H9 (cell line): ENCODE data around the gene MPZ. TPM values are rescaled to one million over a fixed set of nuclear protein-coding genes. Genes with fewer than 3 reads are reported as not detected.

Source experiments
- DNase-seq: peaks from one replicate; pipeline ENCODE4 v3.0.0-alpha.2; 2017
- H2AFZ ChIP-seq: one replicate; pipeline ENCODE4 v1.6.1; 2013; ENCODE audit warnings: mild to moderate bottlenecking, low read length, control low read depth, moderate library complexity
- H2AK5ac ChIP-seq: 2 replicates; pipeline ENCODE4 v1.6.1; 2013; ENCODE audit warnings: low read length, control low read depth, mixed read lengths; ENCODE audit not compliant: insufficient read length
- H2BK120ac ChIP-seq: one replicate; pipeline ENCODE4 v1.6.1; 2013; ENCODE audit warnings: low read depth, mild to moderate bottlenecking, low read length, control low read depth, inconsistent platforms; ENCODE audit not compliant: poor library complexity, severe bottlenecking
- H2BK12ac ChIP-seq: 2 replicates; pipeline ENCODE4 v1.6.1; 2013; ENCODE audit warnings: low read length, control low read depth, mixed read lengths, low read depth; ENCODE audit not compliant: insufficient read length
- H2BK15ac ChIP-seq: 2 replicates; pipeline ENCODE4 v1.6.1; 2013; ENCODE audit warnings: low read depth, low read length, control low read depth
- H2BK20ac ChIP-seq: one replicate; pipeline ENCODE4 v1.6.1; 2013; ENCODE audit warnings: low read depth, mild to moderate bottlenecking, low read length, control low read depth, inconsistent platforms; ENCODE audit not compliant: poor library complexity, severe bottlenecking
- H2BK5ac ChIP-seq: 2 replicates; pipeline ENCODE4 v1.6.1; 2013; ENCODE audit warnings: low read length, control low read depth, mixed read lengths; ENCODE audit not compliant: insufficient read length
- H3K14ac ChIP-seq: 2 replicates; pipeline ENCODE4 v1.6.1; 2013; ENCODE audit warnings: low read length, control low read depth; ENCODE audit not compliant: insufficient read depth
- H3K18ac ChIP-seq: 2 replicates; pipeline ENCODE4 v1.6.1; 2013; ENCODE audit warnings: low read depth, mild to moderate bottlenecking, mixed read lengths, low read length, control low read depth; ENCODE audit not compliant: insufficient read length
- H3K23ac ChIP-seq: 2 replicates; pipeline ENCODE4 v1.6.1; 2013; ENCODE audit warnings: low read length, control low read depth, mixed read lengths, low read depth; ENCODE audit not compliant: insufficient read length
- H3K23me2 ChIP-seq: 2 replicates; pipeline ENCODE4 v1.6.1; 2013; ENCODE audit warnings: low read depth, mild to moderate bottlenecking, mixed read lengths, low read length, control low read depth; ENCODE audit not compliant: insufficient read length, poor library complexity, severe bottlenecking
- H3K27ac ChIP-seq: 2 replicates; pipeline ENCODE4 v1.5.1; 2013; ENCODE audit warnings: low read length, control low read depth, mixed read lengths, low read depth; ENCODE audit not compliant: insufficient read length
- H3K27me3 ChIP-seq: 2 replicates; pipeline ENCODE4 v1.6.1; 2013; ENCODE audit warnings: low read length, control low read depth, inconsistent platforms; ENCODE audit not compliant: insufficient read depth
- H3K4ac ChIP-seq: 2 replicates; pipeline ENCODE4 v1.6.1; 2013; ENCODE audit warnings: low read depth, mild to moderate bottlenecking, control low read depth, inconsistent platforms, low read length, moderate library complexity
- H3K4me1 ChIP-seq: 2 replicates; pipeline ENCODE4 v1.6.1; 2013; ENCODE audit warnings: low read length, control low read depth, inconsistent platforms; ENCODE audit not compliant: insufficient read depth
- H3K4me2 ChIP-seq: 2 replicates; pipeline ENCODE4 v1.6.1; 2013; ENCODE audit warnings: low read length, control low read depth, mixed read lengths; ENCODE audit not compliant: insufficient read length, insufficient read depth
- H3K56ac ChIP-seq: 2 replicates; pipeline ENCODE4 v1.6.1; 2013; ENCODE audit warnings: low read depth, mild to moderate bottlenecking, mixed read lengths, low read length, control low read depth; ENCODE audit not compliant: insufficient read length
- H3K79me1 ChIP-seq: 2 replicates; pipeline ENCODE4 v1.6.1; 2013; ENCODE audit warnings: low read depth, mild to moderate bottlenecking, moderate library complexity, low read length, control low read depth, inconsistent platforms; ENCODE audit not compliant: insufficient read depth, poor library complexity, severe bottlenecking
- H3K79me2 ChIP-seq: 2 replicates; pipeline ENCODE4 v1.6.1; 2013; ENCODE audit warnings: low read length, control low read depth, inconsistent platforms; ENCODE audit not compliant: insufficient read depth
- H3K9ac ChIP-seq: 2 replicates; pipeline ENCODE4 v1.6.1; 2013; ENCODE audit warnings: low read length, control low read depth, mixed read lengths; ENCODE audit not compliant: insufficient read length; ENCODE audit errors: extremely low read depth
- H3K9me3 ChIP-seq: one replicate; pipeline ENCODE4 v1.6.1; 2013; ENCODE audit warnings: low read depth, low read length, inconsistent platforms; ENCODE audit not compliant: control insufficient read depth
- H3T11ph ChIP-seq: one replicate; pipeline ENCODE4 v1.6.1; 2013; ENCODE audit warnings: mild to moderate bottlenecking, low read length, control low read depth, inconsistent platforms
- H4K20me1 ChIP-seq: one replicate; pipeline ENCODE4 v1.6.1; 2013; ENCODE audit not compliant: control insufficient read depth, insufficient read length, insufficient read depth
- H4K5ac ChIP-seq: 2 replicates; pipeline ENCODE4 v1.6.1; 2013; ENCODE audit warnings: low read depth, mild to moderate bottlenecking, mixed read lengths, low read length, control low read depth; ENCODE audit not compliant: insufficient read length
- H4K8ac ChIP-seq: replicated peaks from 2 replicates; pipeline ENCODE4 v1.6.1; 2013; ENCODE audit warnings: low read length, control low read depth, mixed read lengths, low read depth; ENCODE audit not compliant: insufficient read length
- H4K91ac ChIP-seq: 2 replicates; pipeline ENCODE4 v1.6.1; 2013; ENCODE audit warnings: low read depth, mild to moderate bottlenecking, moderate library complexity, mixed read lengths, low read length, control low read depth; ENCODE audit not compliant: insufficient read length
- H3K27ac Mint-ChIP-seq, 3 experiments: 2 replicates in 2 of 3; 3 replicates in 1 of 3; pipeline ENCODE4 v1.8.0; 2020 to 2021; ENCODE audit warnings: mixed read lengths in 3 of 3, mild to moderate bottlenecking in 1 of 3, moderate library complexity in 1 of 3
- H3K27me3 Mint-ChIP-seq: 2 replicates; pipeline ENCODE4 v1.8.0; 2021; ENCODE audit warnings: low read depth, mild to moderate bottlenecking, moderate library complexity, mixed read lengths
- H3K36me3 Mint-ChIP-seq, 3 experiments: 2 replicates in 2 of 3; 3 replicates in 1 of 3; pipeline ENCODE4 v1.8.0; 2020 to 2021; ENCODE audit warnings: low read depth in 3 of 3, mixed read lengths in 3 of 3; ENCODE audit not compliant: insufficient read depth in 1 of 3
- H3K4me1 Mint-ChIP-seq, 2 experiments: 2 replicates each; pipeline ENCODE4 v1.8.0; 2020; ENCODE audit warnings: mixed read lengths in 2 of 2
- H3K4me3 Mint-ChIP-seq, 2 experiments: 2 replicates in 1 of 2; 3 replicates in 1 of 2; pipeline ENCODE4 v1.8.0; 2020 to 2021; ENCODE audit warnings: mild to moderate bottlenecking in 2 of 2, mixed read lengths in 2 of 2, moderate library complexity in 1 of 2
- H3K9me3 Mint-ChIP-seq, 2 experiments: 2 replicates in 1 of 2; 3 replicates in 1 of 2; pipeline ENCODE4 v1.8.0; 2020; ENCODE audit warnings: mild to moderate bottlenecking in 2 of 2, mixed read lengths in 2 of 2, moderate library complexity in 1 of 2
- WGBS: extraction: QIAGEN DNeasy Blood & Tissue Kit; methylation state at CpG from one replicate; pipeline ENCODE4 v1.1.7; 2013; ENCODE audit warnings: missing lambda C conversion rate, low lambda C conversion rate, mixed read lengths; ENCODE audit not compliant: insufficient read length; ENCODE audit errors: extremely low coverage; 5-methylcytosine and 5-hydroxymethylcytosine counted together
- total RNA-seq: library from RNA; stranded (reverse); gene quantifications from 2 replicates; pipeline ENCODE4 v1.2.1, GENCODE V29; 2021
- TF ChIP-seq, protein P1 (sequence below): fragments of 200-600 bp; sonication (generic); conservative IDR thresholded peaks from 3 replicates; pipeline ENCODE4 v1.8.0; 2021; ENCODE audit warnings: antibody characterized with exemption, mild to moderate bottlenecking

Gene MPZ
- total RNA-seq, 1 experiment from 2014 or later: 2.7 TPM

DNA sequence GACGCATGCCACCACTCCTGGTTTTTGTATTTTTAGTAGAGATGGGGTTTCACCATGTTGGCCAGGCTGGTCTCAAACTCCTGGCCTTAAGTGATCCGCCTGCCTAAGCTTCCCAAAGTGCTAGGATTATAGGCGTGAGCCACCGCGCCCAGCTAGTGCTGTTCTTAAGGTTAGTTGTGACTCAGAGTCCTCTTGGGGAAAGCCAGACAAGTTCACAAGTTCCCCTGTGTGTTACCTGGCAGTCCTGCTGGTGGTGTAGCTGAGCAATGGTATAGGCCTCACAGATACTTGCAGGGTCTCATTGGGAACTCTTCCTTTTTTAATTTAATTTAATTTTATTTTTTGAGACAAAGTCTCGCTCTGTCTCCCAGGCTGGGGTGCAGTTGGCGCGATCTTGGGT, 47.3 kb upstream of the MPZ start:
- no CpG with 5 or more reads among the region's 8 CpGs for WGBS
- H2BK120ac ChIP-seq: no peak overlapping the region

More for the DNA sequence above, 47.3 kb upstream of the MPZ start:
- Mint-ChIP-seq H3K27ac (no peak overlapping the region), H3K9me3 (no peaks in the 10 kb centered on the region), H3K36me3 (peaks cover 2 to 22% (median 4%) of the 10 kb centered on the region in 3 experiments; a peak in 3 of 7 replicates), H3K4me1 (no peaks in the 10 kb centered on the region), H3K27me3 (no peaks in the 10 kb centered on the region), H3K4me3 (no peak overlapping the region)
- no peak overlapping the region for H3K14ac ChIP-seq
- no peaks in the 10 kb centered on the region for H3K79me1 ChIP-seq
- no peak overlapping the region for H3K4ac ChIP-seq
- no peak overlapping the region for H4K8ac ChIP-seq
- no peak overlapping the region for H3K23ac ChIP-seq
- no peak overlapping the region for H2BK5ac ChIP-seq
- H2BK15ac ChIP-seq: no peak overlapping the region
- no peak overlapping the region for H4K5ac ChIP-seq
- H3K18ac ChIP-seq: no peak overlapping the region
- no peak overlapping the region for H3K27ac ChIP-seq
- H3K23me2 ChIP-seq: no peaks in the 10 kb centered on the region
- TF ChIP-seq, protein P1, sequence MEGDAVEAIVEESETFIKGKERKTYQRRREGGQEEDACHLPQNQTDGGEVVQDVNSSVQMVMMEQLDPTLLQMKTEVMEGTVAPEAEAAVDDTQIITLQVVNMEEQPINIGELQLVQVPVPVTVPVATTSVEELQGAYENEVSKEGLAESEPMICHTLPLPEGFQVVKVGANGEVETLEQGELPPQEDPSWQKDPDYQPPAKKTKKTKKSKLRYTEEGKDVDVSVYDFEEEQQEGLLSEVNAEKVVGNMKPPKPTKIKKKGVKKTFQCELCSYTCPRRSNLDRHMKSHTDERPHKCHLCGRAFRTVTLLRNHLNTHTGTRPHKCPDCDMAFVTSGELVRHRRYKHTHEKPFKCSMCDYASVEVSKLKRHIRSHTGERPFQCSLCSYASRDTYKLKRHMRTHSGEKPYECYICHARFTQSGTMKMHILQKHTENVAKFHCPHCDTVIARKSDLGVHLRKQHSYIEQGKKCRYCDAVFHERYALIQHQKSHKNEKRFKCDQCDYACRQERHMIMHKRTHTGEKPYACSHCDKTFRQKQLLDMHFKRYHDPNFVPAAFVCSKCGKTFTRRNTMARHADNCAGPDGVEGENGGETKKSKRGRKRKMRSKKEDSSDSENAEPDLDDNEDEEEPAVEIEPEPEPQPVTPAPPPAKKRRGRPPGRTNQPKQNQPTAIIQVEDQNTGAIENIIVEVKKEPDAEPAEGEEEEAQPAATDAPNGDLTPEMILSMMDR: no peak
- no peaks in the 10 kb centered on the region for H3K9me3 ChIP-seq
- DNase-seq: no peak
- no peak overlapping the region for H3K4me2 ChIP-seq
- H4K20me1 ChIP-seq: no peaks in the 10 kb centered on the region
- no peak overlapping the region for H3T11ph ChIP-seq
- no peaks in the 10 kb centered on the region for H3K79me2 ChIP-seq
- no peak overlapping the region for H2BK12ac ChIP-seq
- no peak overlapping the region for H3K9ac ChIP-seq
- H2BK20ac ChIP-seq: no peak overlapping the region
- no peak overlapping the region for H4K91ac ChIP-seq
- no peak overlapping the region for H3K56ac ChIP-seq
- H3K27me3 ChIP-seq: no peaks in the 10 kb centered on the region
- no peak overlapping the region for H2AK5ac ChIP-seq
- no peak overlapping the region for H2AFZ ChIP-seq
- no peaks in the 10 kb centered on the region for H3K4me1 ChIP-seq
